Measurements from ENCODE around the gene AFF3.

The AFF3 gene

DNA sequence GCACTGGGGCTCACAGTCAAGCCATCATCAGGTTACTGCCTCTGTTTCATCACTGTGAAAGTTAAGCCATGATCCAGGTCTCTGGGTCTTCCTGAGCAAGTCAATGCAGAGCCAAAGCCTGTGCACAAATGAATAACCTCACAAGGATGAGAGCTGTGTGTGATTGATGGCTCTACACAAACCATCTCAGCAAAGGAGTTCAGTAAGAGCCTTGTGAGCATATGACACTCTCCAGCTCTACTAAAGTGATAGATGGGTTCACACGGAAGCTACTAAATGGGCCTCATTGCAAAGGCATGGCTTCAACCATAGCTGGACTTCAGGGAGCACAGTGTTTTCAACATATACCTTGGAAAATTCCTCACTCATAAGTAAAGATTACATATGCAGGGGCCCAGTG lies 101.5 kb downstream of the AFF3 start:
- peak overlapping the region; percentile 44 for H4K91ac ChIP-seq (ENCODE audit: low read length)
- no peak overlapping the region for H3K4ac ChIP-seq (ENCODE audit: low read depth in 1 of 2, low read length in 2 of 2)
- H3K4me3 ChIP-seq (ENCODE audit: insufficient read depth in 1 of 2, low read depth in 1 of 2, low read length in 2 of 2), result no peak overlapping the region
- no peak overlapping the region for H2AFZ ChIP-seq (ENCODE audit: low read depth, low read length)
- no peak overlapping the region for H2BK15ac ChIP-seq (ENCODE audit: low read depth, poor library complexity, severe bottlenecking)
- WGBS, result 27% methylated on average over 1 of the region's 1 CpG
- H2BK12ac ChIP-seq (ENCODE audit: low read length in 2 of 2), result no peak overlapping the region
- H3K36me3 ChIP-seq (ENCODE audit: control insufficient read depth in 1 of 2, insufficient read depth in 2 of 2, low read depth in 1 of 2, low read length in 2 of 2), result peaks cover 0 to 12% of the 10 kb centered on the region in 2 experiments
- no peak overlapping the region for H2BK5ac ChIP-seq (ENCODE audit: low read depth, low read length, poor library complexity, severe bottlenecking)
- no peak overlapping the region for H3K27ac ChIP-seq (ENCODE audit: low read length, poor library complexity, severe bottlenecking)
- H4K8ac ChIP-seq (ENCODE audit: low read length), result no peak overlapping the region
- H3K18ac ChIP-seq (ENCODE audit: low read depth in 1 of 2, low read length in 2 of 2), result peak overlapping the region in 1 of 2 experiments; percentile 13
- H3K79me1 ChIP-seq (replicated peaks; ENCODE audit: low read length, poor library complexity, severe bottlenecking), result peaks cover 33% of the 10 kb centered on the region
- DNase-seq, result peak; percentile 62
- H3K27me3 ChIP-seq (ENCODE audit: control insufficient read depth in 1 of 2, insufficient read depth in 1 of 2, low read length in 2 of 2), result peaks cover 0 to 11% of the 10 kb centered on the region in 2 experiments
- H3K23ac ChIP-seq (ENCODE audit: low read length in 2 of 2), result no peak overlapping the region
- no peak overlapping the region for H3K4me2 ChIP-seq (ENCODE audit: low read length, poor library complexity, severe bottlenecking)
- no peak overlapping the region for H2BK120ac ChIP-seq (ENCODE audit: low read depth, low read length)
- H3K14ac ChIP-seq (ENCODE audit: low read length in 2 of 2), result no peak overlapping the region
- H3K9me3 ChIP-seq (ENCODE audit: control insufficient read depth, low read length), result no peaks in the 10 kb centered on the region
- H3K9ac ChIP-seq (ENCODE audit: low read length), result no peak overlapping the region
- peaks cover 3% of the 10 kb centered on the region for H3K4me1 ChIP-seq (ENCODE audit: control insufficient read depth, insufficient read depth, low read depth, low read length)
- no peak overlapping the region for H2AK5ac ChIP-seq (ENCODE audit: low read length, severe bottlenecking)

DNA sequence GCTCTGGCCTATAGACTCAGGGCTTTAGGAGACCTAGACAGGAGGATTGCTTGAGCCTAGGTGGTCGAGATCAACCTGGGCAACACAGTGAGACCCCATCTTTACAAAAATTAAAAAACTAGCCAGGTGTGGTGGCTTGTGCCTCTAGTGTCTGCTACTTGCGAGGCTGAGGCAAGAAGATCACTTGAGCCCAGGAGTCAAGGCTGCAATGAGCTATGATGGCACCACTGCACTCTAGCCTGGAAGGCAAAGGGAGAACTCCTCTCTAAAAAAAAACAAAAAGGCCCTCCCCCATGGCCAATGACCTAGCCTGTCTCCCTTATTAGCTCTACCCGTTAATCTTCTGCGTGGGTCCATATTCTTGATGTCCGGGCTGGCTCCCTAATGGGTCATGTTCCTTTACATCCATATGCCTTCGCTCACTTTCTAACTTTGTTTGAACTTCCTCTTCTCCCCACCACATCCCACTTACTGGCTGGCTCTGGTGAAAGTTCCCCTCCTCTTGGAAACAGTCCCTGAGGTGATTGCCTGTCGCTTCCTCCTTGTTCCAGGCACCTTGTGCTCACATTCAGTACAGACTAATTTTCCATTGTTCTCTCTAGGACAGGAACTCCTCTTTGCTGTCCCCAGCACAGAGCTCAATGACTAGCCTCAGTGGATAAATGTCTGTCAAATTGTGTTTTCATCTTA lies 103.0 kb downstream of the AFF3 start:
- H2BK120ac ChIP-seq (ENCODE audit: low read depth, low read length), result no peak overlapping the region
- no peaks in the 10 kb centered on the region for H3K9me3 ChIP-seq (ENCODE audit: control insufficient read depth, low read length)
- H2BK5ac ChIP-seq (ENCODE audit: low read depth, low read length, poor library complexity, severe bottlenecking), result no peak overlapping the region
- WGBS, result 90% methylated on average over 7 of the region's 7 CpGs
- H3K79me1 ChIP-seq (replicated peaks; ENCODE audit: low read length, poor library complexity, severe bottlenecking), result peaks cover 32% of the 10 kb centered on the region
- H2BK15ac ChIP-seq (ENCODE audit: low read depth, poor library complexity, severe bottlenecking), result no peak overlapping the region
- no peak overlapping the region for H3K9ac ChIP-seq (ENCODE audit: low read length)
- peaks cover 0 to 11% of the 10 kb centered on the region in 2 experiments for H3K27me3 ChIP-seq (ENCODE audit: control insufficient read depth in 1 of 2, insufficient read depth in 1 of 2, low read length in 2 of 2)
- H3K4me1 ChIP-seq (ENCODE audit: control insufficient read depth, insufficient read depth, low read depth, low read length), result peaks cover 3% of the 10 kb centered on the region
- peaks cover 0 to 6% of the 10 kb centered on the region in 2 experiments for H3K36me3 ChIP-seq (ENCODE audit: control insufficient read depth in 1 of 2, insufficient read depth in 2 of 2, low read depth in 1 of 2, low read length in 2 of 2)
- H2AFZ ChIP-seq (ENCODE audit: low read depth, low read length), result no peak overlapping the region
- no peak overlapping the region for H3K18ac ChIP-seq (ENCODE audit: low read depth in 1 of 2, low read length in 2 of 2)
- H4K8ac ChIP-seq (ENCODE audit: low read length), result no peak overlapping the region
- no peak overlapping the region for H3K14ac ChIP-seq (ENCODE audit: low read length in 2 of 2)
- no peak overlapping the region for H2AK5ac ChIP-seq (ENCODE audit: low read length, severe bottlenecking)
- no peak overlapping the region for H3K4me2 ChIP-seq (ENCODE audit: low read length, poor library complexity, severe bottlenecking)
- DNase-seq, result no peak
- no peak overlapping the region for H3K4ac ChIP-seq (ENCODE audit: low read depth in 1 of 2, low read length in 2 of 2)
- H3K23ac ChIP-seq (ENCODE audit: low read length in 2 of 2), result no peak overlapping the region
- H3K27ac ChIP-seq (ENCODE audit: low read length, poor library complexity, severe bottlenecking), result no peak overlapping the region
- no peak overlapping the region for H2BK12ac ChIP-seq (ENCODE audit: low read length in 2 of 2)
- H3K4me3 ChIP-seq (ENCODE audit: insufficient read depth in 1 of 2, low read depth in 1 of 2, low read length in 2 of 2), result no peak overlapping the region
- H4K91ac ChIP-seq (ENCODE audit: low read length), result no peak overlapping the region

DNA sequence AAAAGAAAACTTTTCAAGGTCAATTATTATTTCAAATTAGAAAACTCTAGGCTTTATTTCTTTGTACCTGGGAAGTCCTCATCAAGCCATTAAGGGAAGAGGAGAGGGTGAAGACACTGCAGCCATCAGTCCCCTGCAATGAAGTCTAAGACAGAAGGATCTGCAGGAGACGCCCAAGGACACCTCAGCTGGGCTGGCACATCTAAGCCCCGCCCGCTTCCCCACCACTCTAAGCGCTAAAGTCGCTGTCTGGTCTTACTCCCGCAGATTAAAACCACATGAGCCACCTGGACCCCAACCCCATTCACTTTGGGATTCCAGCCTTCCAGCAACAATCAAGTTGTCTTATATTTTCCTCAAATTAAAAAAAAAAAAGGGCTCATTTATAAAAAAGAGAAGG lies 104.4 kb downstream of the AFF3 start:
- WGBS, result 68% methylated on average over 6 of the region's 6 CpGs
- Histone ChIP-seq H3K9me3 (ENCODE audit: control insufficient read depth, low read length) (no peaks in the 10 kb centered on the region), H4K91ac (ENCODE audit: low read length) (no peak overlapping the region)

DNA sequence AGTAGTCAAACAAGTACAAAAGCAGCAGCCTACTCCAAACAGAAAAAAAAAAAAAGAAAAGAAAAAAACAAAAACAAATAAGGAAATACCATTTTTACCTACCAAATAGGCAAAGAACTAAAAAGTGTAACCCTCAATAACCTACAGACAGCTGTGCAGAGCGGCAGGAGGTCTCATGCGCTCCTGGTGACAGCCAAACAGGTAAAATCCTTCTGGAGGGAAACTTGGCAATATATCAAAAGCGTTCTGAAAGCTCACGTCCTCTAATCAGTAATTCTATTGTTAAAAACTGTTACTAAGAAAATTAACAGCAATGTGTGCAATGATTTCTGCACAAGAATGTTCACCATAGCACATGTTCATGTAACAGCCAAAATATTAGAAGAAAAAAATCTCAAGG lies 105.6 kb downstream of the AFF3 start:
- no peak overlapping the region for H2BK15ac ChIP-seq (ENCODE audit: low read depth, poor library complexity, severe bottlenecking)
- no peak overlapping the region for H4K8ac ChIP-seq (ENCODE audit: low read length)
- H2AK5ac ChIP-seq (ENCODE audit: low read length, severe bottlenecking), result no peak overlapping the region
- 95% methylated on average over 4 of the region's 4 CpGs for WGBS
- H3K27ac ChIP-seq (ENCODE audit: low read length, poor library complexity, severe bottlenecking), result no peak overlapping the region
- H4K91ac ChIP-seq (ENCODE audit: low read length), result no peak overlapping the region
- H3K4me2 ChIP-seq (ENCODE audit: low read length, poor library complexity, severe bottlenecking), result no peak overlapping the region
- no peak overlapping the region for H3K4ac ChIP-seq (ENCODE audit: low read depth in 1 of 2, low read length in 2 of 2)
- no peak overlapping the region for H3K4me3 ChIP-seq (ENCODE audit: insufficient read depth in 1 of 2, low read depth in 1 of 2, low read length in 2 of 2)
- H2AFZ ChIP-seq (ENCODE audit: low read depth, low read length), result no peak overlapping the region
- H3K36me3 ChIP-seq (ENCODE audit: control insufficient read depth in 1 of 2, insufficient read depth in 2 of 2, low read depth in 1 of 2, low read length in 2 of 2), result peaks cover 0 to 3% of the 10 kb centered on the region in 2 experiments
- H2BK12ac ChIP-seq (ENCODE audit: low read length in 2 of 2), result no peak overlapping the region
- no peak for DNase-seq
- H3K4me1 ChIP-seq (ENCODE audit: control insufficient read depth, insufficient read depth, low read depth, low read length), result peaks cover 3% of the 10 kb centered on the region
- H3K9ac ChIP-seq (ENCODE audit: low read length), result no peak overlapping the region
- H3K79me1 ChIP-seq (replicated peaks; ENCODE audit: low read length, poor library complexity, severe bottlenecking), result peaks cover 26% of the 10 kb centered on the region
- no peak overlapping the region for H2BK5ac ChIP-seq (ENCODE audit: low read depth, low read length, poor library complexity, severe bottlenecking)
- no peaks in the 10 kb centered on the region for H3K9me3 ChIP-seq (ENCODE audit: control insufficient read depth, low read length)
- no peak overlapping the region for H3K18ac ChIP-seq (ENCODE audit: low read depth in 1 of 2, low read length in 2 of 2)
- H3K23ac ChIP-seq (ENCODE audit: low read length in 2 of 2), result no peak overlapping the region
- no peak overlapping the region for H2BK120ac ChIP-seq (ENCODE audit: low read depth, low read length)
- H3K14ac ChIP-seq (ENCODE audit: low read length in 2 of 2), result no peak overlapping the region
- peaks cover 0 to 7% of the 10 kb centered on the region in 2 experiments for H3K27me3 ChIP-seq (ENCODE audit: control insufficient read depth in 1 of 2, insufficient read depth in 1 of 2, low read length in 2 of 2)

More for the DNA sequence above, 104.4 kb downstream of the AFF3 start:
- peaks cover 3% of the 10 kb centered on the region for H3K4me1 ChIP-seq (ENCODE audit: control insufficient read depth, insufficient read depth, low read depth, low read length)
- no peak overlapping the region for H2BK5ac ChIP-seq (ENCODE audit: low read depth, low read length, poor library complexity, severe bottlenecking)
- H3K4me3 ChIP-seq (ENCODE audit: insufficient read depth in 1 of 2, low read depth in 1 of 2, low read length in 2 of 2), result no peak overlapping the region
- DNase-seq, result no peak
- H3K27ac ChIP-seq (ENCODE audit: low read length, poor library complexity, severe bottlenecking), result no peak overlapping the region
- H2BK15ac ChIP-seq (ENCODE audit: low read depth, poor library complexity, severe bottlenecking), result no peak overlapping the region
- H4K8ac ChIP-seq (ENCODE audit: low read length), result no peak overlapping the region
- H3K36me3 ChIP-seq (ENCODE audit: control insufficient read depth in 1 of 2, insufficient read depth in 2 of 2, low read depth in 1 of 2, low read length in 2 of 2), result peaks cover 0 to 3% of the 10 kb centered on the region in 2 experiments
- peak overlapping the region; percentile 54 for H2BK120ac ChIP-seq (ENCODE audit: low read depth, low read length)
- no peak overlapping the region for H2AFZ ChIP-seq (ENCODE audit: low read depth, low read length)
- H3K18ac ChIP-seq (ENCODE audit: low read depth in 1 of 2, low read length in 2 of 2), result peak overlapping the region in 1 of 2 experiments; percentile 58
- H3K4ac ChIP-seq (ENCODE audit: low read depth in 1 of 2, low read length in 2 of 2), result no peak overlapping the region
- no peak overlapping the region for H3K4me2 ChIP-seq (ENCODE audit: low read length, poor library complexity, severe bottlenecking)
- peaks cover 0 to 8% of the 10 kb centered on the region in 2 experiments for H3K27me3 ChIP-seq (ENCODE audit: control insufficient read depth in 1 of 2, insufficient read depth in 1 of 2, low read length in 2 of 2)
- no peak overlapping the region for H3K9ac ChIP-seq (ENCODE audit: low read length)
- peaks cover 28% of the 10 kb centered on the region for H3K79me1 ChIP-seq (replicated peaks; ENCODE audit: low read length, poor library complexity, severe bottlenecking)
- no peak overlapping the region for H2BK12ac ChIP-seq (ENCODE audit: low read length in 2 of 2)
- no peak overlapping the region for H3K23ac ChIP-seq (ENCODE audit: low read length in 2 of 2)
- H2AK5ac ChIP-seq (ENCODE audit: low read length, severe bottlenecking), result peak overlapping the region; percentile 62
- H3K14ac ChIP-seq (ENCODE audit: low read length in 2 of 2), result no peak overlapping the region

Measured in mesenchymal stem cell (in vitro differentiated cells and primary cell).